Middle frontal gyrus (tissue), 1 donor: ENCODE measurements around the gene DLGAP4.
"Not testable (repeated sequence)": the region's sequence is repeated elsewhere in the genome, so short reads cannot be mapped to it uniquely, and the experiment has no call there.

Experiments used
- DNase-seq: peaks from one replicate; pipeline ENCODE4 v3.0.0-alpha.2; 2015; ENCODE audit warnings: low spot score; ENCODE audit errors: extremely low spot score

DLGAP4 gene

DNA sequence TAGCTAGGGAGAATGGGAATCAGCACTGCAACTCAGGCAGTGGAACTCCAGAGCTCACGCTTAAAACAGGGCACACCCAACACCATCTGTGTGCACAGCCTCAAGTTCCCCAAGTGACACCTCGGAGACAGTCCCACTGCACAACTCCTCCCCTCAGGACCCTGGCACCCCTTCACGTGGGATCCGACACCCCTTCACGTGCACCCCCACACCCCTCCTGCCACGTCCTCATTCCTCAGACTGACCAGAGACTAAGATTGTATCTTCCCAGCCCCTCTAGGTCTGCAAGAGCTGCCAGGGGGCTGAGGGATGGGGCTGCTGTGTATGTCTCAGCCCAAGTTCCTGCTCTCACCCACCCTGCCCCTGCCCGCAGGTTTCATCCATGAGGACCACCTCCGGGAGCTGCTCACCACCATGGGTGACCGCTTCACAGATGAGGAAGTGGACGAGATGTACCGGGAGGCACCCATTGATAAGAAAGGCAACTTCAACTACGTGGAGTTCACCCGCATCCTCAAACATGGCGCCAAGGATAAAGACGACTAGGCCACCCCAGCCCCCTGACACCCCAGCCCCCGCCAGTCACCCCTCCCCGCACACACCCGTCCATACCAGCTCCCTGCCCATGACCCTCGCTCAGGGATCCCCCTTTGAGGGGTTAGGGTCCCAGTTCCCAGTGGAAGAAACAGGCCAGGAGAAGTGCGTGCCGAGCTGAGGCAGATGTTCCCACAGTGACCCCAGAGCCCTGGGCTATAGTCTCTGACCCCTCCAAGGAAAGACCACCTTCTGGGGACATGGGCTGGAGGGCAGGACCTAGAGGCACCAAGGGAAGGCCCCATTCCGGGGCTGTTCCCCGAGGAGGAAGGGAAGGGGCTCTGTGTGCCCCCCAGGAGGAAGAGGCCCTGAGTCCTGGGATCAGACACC, 242.8 kb downstream of the DLGAP4 start:
- DNase-seq: no peak

DNA sequence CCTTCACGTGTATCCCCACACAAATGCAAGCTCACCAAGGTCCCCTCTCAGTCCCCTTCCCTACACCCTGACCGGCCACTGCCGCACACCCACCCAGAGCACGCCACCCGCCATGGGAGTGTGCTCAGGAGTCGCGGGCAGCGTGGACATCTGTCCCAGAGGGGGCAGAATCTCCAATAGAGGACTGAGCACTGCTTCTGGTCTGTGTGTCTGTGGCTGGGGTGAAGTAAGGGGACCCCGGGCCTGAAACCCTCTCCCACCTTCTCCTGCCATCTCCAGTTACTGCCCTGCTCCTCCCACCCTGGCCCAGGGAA, 243.4 kb downstream of the DLGAP4 start:
- DNase-seq: no peak

DNA sequence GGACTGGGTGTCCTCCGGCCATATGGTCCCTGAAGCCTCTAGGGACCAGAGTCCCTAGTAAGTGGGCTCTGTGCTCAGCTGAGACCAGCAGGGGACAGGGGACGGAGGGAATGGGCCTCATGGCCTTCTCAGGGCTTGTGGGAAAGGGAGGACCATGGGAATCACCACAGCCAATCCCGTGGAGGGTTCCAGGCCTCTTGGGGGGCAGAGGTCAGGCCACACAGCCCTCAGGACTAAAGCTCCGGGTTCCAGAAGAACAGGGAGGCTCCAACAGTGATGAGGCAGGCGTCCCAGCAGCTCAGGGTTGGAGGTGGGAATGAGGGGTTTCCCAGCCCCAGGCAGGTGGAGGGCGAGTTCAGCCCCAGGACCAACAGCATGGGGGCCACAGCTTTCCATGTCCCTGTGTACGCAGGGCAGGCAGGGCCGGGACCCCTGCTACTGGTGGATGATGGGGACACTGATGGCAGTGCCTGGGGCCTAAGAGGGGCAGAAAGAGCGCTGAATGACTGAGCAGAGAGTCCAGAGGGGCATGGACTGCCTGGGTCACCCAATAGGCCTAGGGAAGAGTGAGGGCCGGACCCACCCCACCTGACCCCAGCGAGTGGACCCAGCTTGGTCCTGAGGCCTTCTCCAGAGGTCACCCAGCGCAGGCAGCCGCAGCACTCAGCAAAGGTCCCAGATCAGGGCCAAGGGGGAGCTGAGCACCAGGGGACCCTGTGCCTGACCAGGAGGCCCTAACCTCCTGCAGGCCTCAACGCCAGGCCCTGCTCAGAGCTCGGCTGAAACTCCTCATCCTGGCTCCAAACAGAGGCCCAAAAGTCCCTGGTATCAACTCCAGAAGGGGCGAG, 244.0 kb downstream of the DLGAP4 start:
- no peak for DNase-seq

DNA sequence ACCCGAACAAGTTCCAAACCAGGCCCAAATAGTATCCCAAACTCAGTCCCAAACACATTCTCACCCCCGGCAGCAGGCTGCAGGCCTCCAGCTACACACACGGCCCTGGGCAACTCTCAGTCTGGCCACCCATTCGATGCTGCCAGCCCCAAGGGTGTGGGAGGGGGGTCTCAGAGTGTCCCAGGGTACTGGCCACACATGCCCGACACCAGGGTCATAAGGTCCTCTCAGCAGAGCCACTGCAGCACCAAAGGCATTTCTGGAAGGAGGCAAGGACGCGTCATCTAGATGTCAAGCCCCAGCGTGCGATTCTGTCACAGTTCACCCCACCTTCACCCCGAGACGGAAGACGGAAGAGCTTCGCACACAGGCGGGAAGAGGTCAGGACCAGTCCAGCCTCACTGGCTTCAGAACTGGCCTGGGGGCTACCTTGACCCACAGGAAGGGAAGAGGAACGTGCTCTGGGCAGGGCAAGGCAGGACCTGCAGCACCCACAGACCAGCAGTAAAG, 244.7 kb downstream of the DLGAP4 start:
- no peak for DNase-seq

DNA sequence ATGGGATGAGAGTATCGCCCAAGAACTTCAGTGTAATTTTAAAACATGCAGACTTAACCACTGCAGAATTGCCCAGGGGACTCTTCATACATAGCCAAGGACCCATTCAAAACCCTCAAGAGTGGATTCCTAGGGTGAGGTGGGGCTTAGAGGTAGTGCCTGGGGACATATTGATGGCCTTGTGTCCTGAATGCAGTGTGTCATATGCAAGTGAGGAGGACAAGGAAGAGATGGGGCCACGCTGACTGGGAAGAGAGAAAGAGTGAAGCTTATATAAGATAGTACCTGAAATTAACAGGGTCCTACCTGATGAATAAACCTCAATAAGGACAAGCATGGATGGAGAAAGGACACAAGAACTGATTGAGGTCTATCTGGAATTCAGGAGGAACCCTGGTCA, 249.1 kb downstream of the DLGAP4 start:
- no peak for DNase-seq

DNA sequence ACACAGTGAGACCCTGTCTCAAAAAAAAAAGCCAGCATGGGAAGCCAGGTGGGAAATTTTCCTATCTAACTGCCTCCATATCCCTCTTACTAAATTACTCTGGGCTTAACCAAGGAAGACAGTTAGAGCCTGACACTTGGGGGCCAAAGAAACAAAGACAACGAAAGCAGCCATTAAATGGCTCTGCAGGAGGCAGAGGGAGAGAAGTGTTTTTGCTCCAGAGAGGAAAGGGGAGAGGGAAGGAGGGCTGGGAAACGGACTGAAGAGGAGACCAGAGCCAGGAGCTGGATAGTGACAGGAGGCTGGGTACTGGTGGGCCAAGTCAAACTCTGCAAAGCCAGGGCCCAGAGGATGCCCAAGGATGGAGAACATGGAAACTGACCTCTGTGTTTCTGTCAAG, 256.6 kb downstream of the DLGAP4 start:
- no peak for DNase-seq

DNA sequence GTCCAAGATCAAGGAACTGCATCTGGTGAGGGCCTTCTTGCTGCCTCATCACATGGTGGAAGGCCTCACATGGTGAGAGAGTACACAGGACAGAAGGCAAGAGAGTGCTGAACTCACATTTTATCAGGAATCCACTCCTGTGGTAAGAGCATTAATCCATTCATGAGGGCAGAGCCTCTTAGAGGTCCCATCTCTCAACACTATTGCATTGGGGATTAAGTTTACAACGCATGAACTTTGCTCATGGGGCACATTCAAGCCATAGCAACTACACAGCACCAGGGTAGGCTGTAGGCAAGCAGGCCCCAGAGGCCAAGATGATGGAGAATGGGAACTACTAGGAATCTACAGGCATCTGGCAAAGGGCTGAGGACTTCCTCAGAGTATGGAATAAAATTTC, 257.2 kb downstream of the DLGAP4 start:
- no peak for DNase-seq

DNA sequence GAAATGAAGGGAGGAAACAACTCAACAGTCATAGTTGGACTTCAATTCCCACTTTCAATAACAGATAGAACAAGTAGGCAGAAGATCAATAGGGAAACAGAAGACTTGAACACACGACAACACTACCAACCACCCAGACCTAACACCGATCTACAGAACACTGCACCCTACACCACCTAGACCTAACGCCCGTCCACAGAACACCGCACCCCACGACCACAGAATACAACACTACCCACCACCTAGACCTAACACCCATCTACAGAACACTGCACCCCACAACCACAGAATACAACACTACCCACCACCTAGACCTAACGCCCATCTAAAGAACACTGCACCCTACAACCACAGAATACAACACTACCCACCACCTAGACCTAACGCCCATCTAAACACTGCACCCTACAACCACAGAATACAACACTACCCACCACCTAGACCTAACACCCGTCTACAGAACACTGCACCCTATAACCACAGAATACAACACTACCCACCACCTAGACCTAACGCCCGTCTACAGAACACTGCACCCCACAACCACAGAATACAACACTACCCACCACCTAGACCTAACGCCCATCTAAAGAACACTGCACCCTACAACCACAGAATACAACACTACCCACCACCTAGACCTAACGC, 258.1 kb downstream of the DLGAP4 start:
- DNase-seq: not testable (repeated sequence)

DNA sequence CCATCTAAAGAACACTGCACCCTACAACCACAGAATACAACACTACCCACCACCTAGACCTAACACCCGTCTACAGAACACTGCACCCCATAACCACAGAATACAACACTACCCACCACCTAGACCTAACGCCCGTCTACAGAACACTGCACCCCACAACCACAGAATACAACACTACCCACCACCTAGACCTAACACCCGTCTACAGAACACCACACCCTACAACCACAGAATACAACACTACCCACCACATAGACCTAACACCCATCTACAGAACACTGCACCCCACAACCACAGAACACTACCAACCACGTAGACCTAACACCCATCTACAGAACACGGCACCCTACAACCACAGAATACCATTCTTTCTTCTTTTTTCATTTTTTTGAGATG, 258.6 kb downstream of the DLGAP4 start:
- not testable (repeated sequence) for DNase-seq

DNA sequence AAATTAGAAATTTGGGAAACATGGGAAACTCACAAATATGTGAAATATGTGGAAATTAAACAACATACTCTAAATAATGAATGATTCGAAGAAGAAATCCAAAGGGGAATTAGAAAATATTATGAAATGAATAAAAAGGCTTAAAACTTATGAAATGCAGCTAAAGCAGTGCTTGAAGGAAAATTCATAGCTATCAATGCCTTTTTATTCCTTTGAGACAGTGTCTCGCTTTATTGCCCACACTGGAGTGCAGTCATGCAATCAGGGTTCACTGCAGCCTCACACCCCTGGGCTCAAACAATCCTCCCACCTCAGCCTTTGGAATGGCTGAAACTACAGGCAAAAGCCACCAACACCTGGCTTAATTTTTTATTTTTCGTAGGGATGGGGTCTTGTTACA, 259.4 kb downstream of the DLGAP4 start:
- no peak for DNase-seq

DNA sequence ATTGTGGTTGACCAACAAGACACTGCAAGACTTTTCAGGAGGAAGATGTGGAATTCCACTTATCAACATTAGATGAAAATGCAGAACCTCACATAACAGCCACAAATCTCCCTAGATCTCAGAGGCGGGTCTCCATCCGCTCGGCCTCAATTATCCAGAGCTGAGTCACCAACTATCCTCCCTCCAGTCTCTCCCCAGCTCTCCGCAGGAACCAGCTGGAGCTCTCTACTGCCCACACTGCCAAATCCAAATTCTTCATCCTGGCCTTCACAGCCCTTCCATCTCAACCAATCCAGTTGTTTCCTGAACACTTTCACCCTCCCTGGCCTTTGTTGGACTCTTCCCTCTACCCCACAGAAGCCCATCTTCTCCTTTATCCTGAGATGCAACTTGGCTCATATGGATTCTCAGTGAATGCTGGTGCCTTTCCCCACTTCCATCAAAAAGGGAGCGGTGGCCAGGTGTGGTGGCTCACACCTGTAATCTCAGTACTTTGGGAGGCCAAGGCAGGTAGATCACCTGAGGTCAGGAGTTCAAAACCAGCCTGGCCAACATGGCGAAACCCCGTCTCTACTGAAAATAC, 263.8 kb downstream of the DLGAP4 start:
- DNase-seq: no peak

DNA sequence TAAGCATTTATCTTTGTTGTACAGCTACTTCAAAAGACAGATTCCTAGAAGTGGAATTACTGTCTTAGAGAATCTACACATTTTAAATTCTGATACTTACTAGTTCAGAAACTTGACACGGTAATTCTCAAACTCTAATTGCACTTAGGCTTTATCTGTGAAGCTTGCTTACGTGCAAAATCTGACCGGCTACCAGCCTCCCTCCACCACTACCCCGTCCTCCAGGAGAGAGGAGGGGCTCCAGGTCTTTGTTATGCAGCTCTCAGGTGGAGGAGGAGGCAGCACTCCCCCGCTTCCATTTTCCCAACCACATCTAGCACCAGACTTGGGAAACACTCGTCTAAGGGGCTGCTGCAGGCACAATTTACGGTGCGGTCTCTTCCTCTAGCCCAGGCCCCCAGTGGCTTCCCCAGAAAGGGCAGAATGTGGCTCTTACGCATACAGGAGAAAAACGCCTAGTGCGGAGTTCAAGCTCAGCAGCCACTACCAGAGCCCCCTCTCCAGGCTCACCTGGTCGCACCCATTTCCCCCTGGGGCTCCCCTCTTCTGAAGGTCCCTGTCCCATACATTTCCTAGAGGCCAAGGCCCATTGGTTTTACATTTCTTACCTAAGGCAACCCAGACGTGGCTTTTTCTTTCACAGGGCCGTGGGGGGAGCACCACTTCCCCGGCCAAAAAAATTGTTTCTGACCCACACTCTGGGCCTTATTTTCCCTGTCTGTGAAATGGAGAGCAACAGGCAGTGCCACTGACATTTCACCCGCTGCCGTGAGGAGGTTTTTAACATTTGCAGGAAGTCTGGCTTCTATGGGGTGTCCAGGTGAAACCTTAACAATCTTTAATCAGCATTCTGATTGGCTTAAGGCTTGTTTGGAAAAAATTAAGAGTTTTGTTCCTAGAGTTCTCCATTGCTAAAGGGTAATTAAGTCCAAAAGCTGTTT, 265.7 kb downstream of the DLGAP4 start:
- DNase-seq: no peak

DNA sequence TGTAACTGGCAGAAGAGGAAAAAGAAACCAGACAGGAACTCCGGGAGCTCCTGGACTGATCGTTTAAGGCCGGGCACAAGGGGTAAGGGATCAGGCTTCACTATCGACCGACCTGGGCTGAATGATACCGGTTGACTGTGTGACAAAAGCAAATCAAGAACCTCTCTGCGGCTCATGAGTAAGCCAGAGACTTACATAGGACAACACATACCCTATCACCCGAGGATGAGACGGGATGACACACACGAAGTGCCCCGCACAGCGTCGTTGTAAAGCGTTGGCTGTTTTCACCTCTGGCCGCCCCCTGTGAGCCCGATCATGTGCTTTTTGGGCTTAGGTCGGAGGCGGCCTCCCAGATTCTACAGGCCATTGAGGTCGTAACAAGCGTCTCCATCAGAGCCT, 266.6 kb downstream of the DLGAP4 start:
- no peak for DNase-seq

DNA sequence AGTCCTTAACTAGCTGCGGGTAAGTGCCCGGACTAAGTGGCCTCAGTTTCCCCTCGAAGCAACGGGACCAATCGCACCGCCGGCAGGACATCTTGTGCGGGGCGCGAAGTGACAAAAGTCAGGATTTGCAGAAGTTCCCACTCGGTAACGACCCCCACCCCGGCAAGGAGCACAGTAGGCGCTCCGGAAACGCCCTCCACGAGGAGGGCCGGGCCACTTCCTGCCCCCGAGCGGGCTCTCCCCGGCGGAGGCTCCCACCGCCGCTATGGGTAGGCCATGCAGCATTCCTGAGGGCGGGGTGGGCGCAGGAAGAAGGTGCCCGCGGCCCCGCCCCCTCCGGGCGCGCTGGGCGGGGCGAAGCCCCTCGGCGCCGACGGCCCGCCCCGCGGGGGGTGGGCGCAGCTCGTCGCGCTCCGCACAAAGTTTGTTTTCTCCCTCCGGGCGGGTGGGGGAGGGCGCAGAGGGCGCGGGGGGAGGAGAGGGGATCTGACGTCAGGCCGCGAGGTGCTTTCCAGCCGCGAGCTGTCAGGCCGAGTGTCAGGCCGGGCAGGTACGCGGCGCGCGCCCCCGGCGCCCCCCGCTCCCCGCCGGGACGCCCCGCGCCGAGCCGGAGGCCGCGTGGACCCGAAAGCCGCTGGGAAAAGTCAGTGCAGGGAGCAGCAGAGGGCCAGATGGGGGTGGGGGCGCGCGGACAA, 267.1 kb downstream of the DLGAP4 start, which contains the start of gene TGIF2:
Gene TGIF2 (plus strand): TSS at position 495 of the 695 bp plus-strand sequence. CDS start 5,178 bp downstream, outside the sequence.
- DNase-seq: no peak

DNA sequence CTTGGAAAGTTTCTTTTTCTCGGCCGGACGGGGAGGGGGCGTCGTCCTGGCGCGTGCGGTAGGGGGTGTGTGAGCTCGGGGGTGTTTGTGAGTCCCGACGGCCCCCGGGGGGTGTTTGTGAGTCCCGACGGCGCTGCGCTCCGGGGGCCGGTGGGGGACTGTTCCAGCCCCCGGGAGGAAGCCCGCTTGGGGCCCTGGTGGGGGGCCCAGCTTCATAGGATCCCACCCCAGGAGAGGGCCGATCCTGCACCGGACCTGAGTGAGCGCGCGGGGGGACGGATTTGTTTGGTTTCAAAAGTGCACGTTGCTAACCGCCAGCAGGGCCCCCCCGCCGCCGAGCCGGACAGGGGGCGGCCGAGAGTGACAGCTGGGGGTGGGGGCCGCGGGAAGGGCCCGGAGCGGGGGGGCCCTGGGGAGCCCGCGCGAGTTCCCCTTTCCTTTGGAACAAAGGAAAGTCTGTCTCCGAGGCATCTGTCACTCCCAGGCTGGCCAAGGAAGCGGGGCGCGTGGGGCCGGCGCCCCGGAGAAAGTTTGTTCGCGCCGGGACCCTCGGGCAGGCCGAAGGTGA, 267.7 kb downstream of the DLGAP4 start:
- DNase-seq: no peak

DNA sequence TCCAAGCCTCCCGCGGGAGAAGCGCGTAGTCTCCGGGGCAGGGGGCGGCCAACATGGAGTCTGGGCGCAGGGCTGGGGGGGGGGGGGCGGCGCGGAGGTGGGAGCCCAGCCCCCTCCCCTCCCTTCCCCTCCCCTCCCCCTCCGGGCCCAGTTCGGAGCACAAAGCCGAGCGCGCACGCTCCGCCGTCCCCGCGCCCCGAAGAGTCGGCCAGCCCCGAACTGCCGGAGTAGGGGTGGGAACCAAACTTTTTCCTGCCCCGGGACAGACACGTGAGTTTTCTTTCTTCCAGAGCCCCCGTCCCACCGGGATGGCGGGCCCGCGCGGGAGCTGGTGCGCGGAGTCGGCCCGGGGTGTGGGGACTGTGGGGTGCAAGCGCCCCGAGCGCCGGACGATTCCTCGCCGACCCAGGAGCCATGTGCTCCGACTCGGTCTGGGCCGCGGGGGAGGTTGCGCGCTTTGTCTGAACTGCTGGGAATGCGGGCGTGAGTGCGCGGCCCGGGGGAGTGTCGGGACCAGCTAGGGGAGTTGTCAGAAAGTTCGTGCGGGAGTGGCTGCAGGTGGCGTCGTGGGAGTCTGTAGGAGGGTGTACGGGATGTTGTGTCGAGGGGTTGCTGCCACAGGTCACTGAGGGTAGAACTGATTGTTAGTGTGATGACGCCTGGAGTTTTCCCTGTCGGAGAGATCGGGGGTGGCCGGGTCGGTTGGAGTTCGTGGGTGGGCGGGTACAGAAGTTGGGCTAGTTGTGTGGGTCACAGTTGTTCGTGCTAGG, 268.4 kb downstream of the DLGAP4 start:
- DNase-seq: no peak

DNA sequence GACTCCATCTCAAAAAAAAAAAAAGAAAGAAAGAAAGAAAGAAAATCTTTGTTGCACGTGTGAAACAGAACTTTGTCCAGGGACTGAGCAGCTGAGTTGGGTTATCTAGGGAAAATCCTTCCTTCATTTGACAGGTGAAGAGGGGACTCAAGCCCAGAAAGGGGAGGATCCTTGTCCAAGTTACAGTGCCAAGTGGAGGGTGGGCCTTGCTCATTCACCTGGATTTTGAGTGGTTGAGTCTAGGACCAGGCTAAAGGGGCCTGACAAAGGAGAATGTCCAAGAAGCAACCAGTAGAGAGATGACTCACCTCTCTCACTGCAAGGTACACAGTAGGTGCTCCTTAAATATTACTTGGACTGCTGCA, 269.9 kb downstream of the DLGAP4 start:
- DNase-seq: no peak
